NCI-H2171 (cell line): ENCODE data around the gene DUOXA2.
A peak's percentile ranks its signal among the peaks of the same experiment; 100 is the strongest.

Experiments used
- DNase-seq: peaks from one replicate; lab custom pipeline; 2025; lab: John Stamatoyannopoulos, UW

Gene DUOXA2

GRCh38 chr15:45162771-45163507 is 48.8 kb downstream of the DUOXA2 start:
- DNase-seq: peak; percentile 82

GRCh38 chr15:45163508-45163856 is 49.4 kb downstream of the DUOXA2 start:
- no peak for DNase-seq

- DNase-seq: no peak
These were observed 50.8 kb downstream of the DUOXA2 start for GRCh38 chr15:45164914-45165313.

- DNase-seq: no peak
These were observed 51.4 kb downstream of the DUOXA2 start for GRCh38 chr15:45165536-45165935.

- DNase-seq: peak; percentile 87
These were observed 52.9 kb downstream of the DUOXA2 start for GRCh38 chr15:45166834-45167630.

GRCh38 chr15:45167631-45168205 is 53.6 kb downstream of the DUOXA2 start:
- no peak for DNase-seq
